ENCODE measurements around the gene ADAMTS19.

ADAMTS19 gene

GRCh38 chr5:129608350-129608749 is 148.3 kb downstream of the ADAMTS19 start:
- TF ChIP-seq CTCF (IDR thresholded peaks at IDR 0.05; ENCODE audit: low read length) (no peak), EZH2 (IDR thresholded peaks at IDR 0.05; ENCODE audit: borderline replicate concordance, low read length) (no peak)
- no peaks in the 10 kb centered on the region for H3K36me3 ChIP-seq (ENCODE audit: insufficient read depth, low read length)

GRCh38 chr5:129609710-129610109 is 149.6 kb downstream of the ADAMTS19 start:
- Histone ChIP-seq H3K27me3 (ENCODE audit: insufficient read depth, low read length) (no peaks in the 10 kb centered on the region), H3K9me3 (ENCODE audit: low read length) (no peaks in the 10 kb centered on the region), H4K20me1 (ENCODE audit: insufficient read depth, low read length) (no peaks in the 10 kb centered on the region), H3K9ac (ENCODE audit: low read length) (no peak overlapping the region), H3K79me2 (ENCODE audit: insufficient read depth, low read length) (no peaks in the 10 kb centered on the region), H2AFZ (ENCODE audit: low read length) (no peak overlapping the region), H3F3A (ENCODE audit: insufficient read depth, low read length) (no peaks in the 10 kb centered on the region), H3K36me3 (ENCODE audit: insufficient read depth, low read length) (no peaks in the 10 kb centered on the region), H3K9me2 (ENCODE audit: low read depth, low read length) (no peaks in the 10 kb centered on the region), H3K4me1 (ENCODE audit: insufficient read depth, low read length, severe bottlenecking) (no peaks in the 10 kb centered on the region), H3K4me3 (ENCODE audit: low read depth, low read length, poor library complexity, severe bottlenecking) (no peak overlapping the region), H3K4me2 (ENCODE audit: low read length) (no peak overlapping the region), H3K27ac (ENCODE audit: low read depth, low read length, poor library complexity, severe bottlenecking) (no peak overlapping the region)
- TF ChIP-seq CTCF (IDR thresholded peaks at IDR 0.05; ENCODE audit: low read length): no peak
- no peak for TF ChIP-seq EZH2 (IDR thresholded peaks at IDR 0.05; ENCODE audit: borderline replicate concordance, low read length)

More at GRCh38 chr5:129608350-129608749, 148.3 kb downstream of the ADAMTS19 start:
- Histone ChIP-seq H3K4me1 (ENCODE audit: insufficient read depth, low read length, severe bottlenecking) (no peaks in the 10 kb centered on the region), H3K9me2 (ENCODE audit: low read depth, low read length) (no peaks in the 10 kb centered on the region), H3K27ac (ENCODE audit: low read depth, low read length, poor library complexity, severe bottlenecking) (no peak overlapping the region), H3K4me2 (ENCODE audit: low read length) (no peak overlapping the region), H3K79me2 (ENCODE audit: insufficient read depth, low read length) (no peaks in the 10 kb centered on the region), H3K4me3 (ENCODE audit: low read depth, low read length, poor library complexity, severe bottlenecking) (no peak overlapping the region), H2AFZ (ENCODE audit: low read length) (no peak overlapping the region), H4K20me1 (ENCODE audit: insufficient read depth, low read length) (no peaks in the 10 kb centered on the region), H3K9ac (ENCODE audit: low read length) (no peak overlapping the region), H3F3A (ENCODE audit: insufficient read depth, low read length) (no peaks in the 10 kb centered on the region), H3K9me3 (ENCODE audit: low read length) (no peaks in the 10 kb centered on the region), H3K27me3 (ENCODE audit: insufficient read depth, low read length) (no peaks in the 10 kb centered on the region)

- no peak overlapping the region for H2AFZ ChIP-seq (ENCODE audit: low read length)
- H3K9me3 ChIP-seq (ENCODE audit: low read length): no peaks in the 10 kb centered on the region
- no peaks in the 10 kb centered on the region for H3K9me2 ChIP-seq (ENCODE audit: low read depth, low read length)
- no peaks in the 10 kb centered on the region for H4K20me1 ChIP-seq (ENCODE audit: insufficient read depth, low read length)
- H3K4me1 ChIP-seq (ENCODE audit: insufficient read depth, low read length, severe bottlenecking): no peaks in the 10 kb centered on the region
- H3K79me2 ChIP-seq (ENCODE audit: insufficient read depth, low read length): no peaks in the 10 kb centered on the region
- H3K36me3 ChIP-seq (ENCODE audit: insufficient read depth, low read length): no peaks in the 10 kb centered on the region
- H3K9ac ChIP-seq (ENCODE audit: low read length): no peak overlapping the region
- TF ChIP-seq CTCF (IDR thresholded peaks at IDR 0.05; ENCODE audit: low read length) (no peak), EZH2 (IDR thresholded peaks at IDR 0.05; ENCODE audit: borderline replicate concordance, low read length) (no peak)
- no peak overlapping the region for H3K4me2 ChIP-seq (ENCODE audit: low read length)
- H3K27ac ChIP-seq (ENCODE audit: low read depth, low read length, poor library complexity, severe bottlenecking): no peak overlapping the region
- H3K4me3 ChIP-seq (ENCODE audit: low read depth, low read length, poor library complexity, severe bottlenecking): no peak overlapping the region
- no peaks in the 10 kb centered on the region for H3K27me3 ChIP-seq (ENCODE audit: insufficient read depth, low read length)
- no peaks in the 10 kb centered on the region for H3F3A ChIP-seq (ENCODE audit: insufficient read depth, low read length)
These were observed 156.4 kb downstream of the ADAMTS19 start for GRCh38 chr5:129616517-129616916.

Measured in OCI-LY1 (cell line).